Stimulated activated CD8-positive, alpha-beta memory T cell treated with anti-CD3 and anti-CD28 coated beads, Interleukin-15, amount 100 ng/mL, for 24 hours (primary cell): ENCODE data around the gene HAND1.
A peak's percentile ranks its signal among the peaks of the same experiment; 100 is the strongest.

Experiments used
- DNase-seq: peaks from one replicate; pipeline ENCODE4 v3.0.0-alpha.2; 2020; ENCODE audit warnings: low read depth

The HAND1 gene

GRCh38 chr5:154451957-154452356 lies 26.1 kb downstream of the HAND1 start:
- no peak for DNase-seq

GRCh38 chr5:154449786-154450185 lies 28.2 kb downstream of the HAND1 start:
- DNase-seq, result no peak

GRCh38 chr5:154447089-154447725 lies 30.8 kb downstream of the HAND1 start:
- DNase-seq, result no peak

- DNase-seq, result peak; percentile 7
Observed at GRCh38 chr5:154446195-154447088, 31.6 kb downstream of the HAND1 start.

GRCh38 chr5:154445422-154446194 lies 32.4 kb downstream of the HAND1 start, which contains the start of gene SAP30L:
Gene SAP30L, plus strand, starts transcription at chr5:154445997. Its CDS starts 608 bp downstream, at chr5:154446605.
- DNase-seq, result peak; percentile 83

- no peak for DNase-seq
Observed at GRCh38 chr5:154444556-154445421, 33.2 kb downstream of the HAND1 start.

- no peak for DNase-seq
Observed at GRCh38 chr5:154442801-154443200, 35.2 kb downstream of the HAND1 start.

GRCh38 chr5:154440540-154440939 lies 37.5 kb downstream of the HAND1 start:
- DNase-seq, result no peak

GRCh38 chr5:154437281-154437965 lies 40.6 kb downstream of the HAND1 start:
- DNase-seq, result no peak

- no peak for DNase-seq
Observed at GRCh38 chr5:154435226-154435625, 42.8 kb downstream of the HAND1 start.

- DNase-seq, result no peak
Observed at GRCh38 chr5:154430961-154431630, 46.9 kb downstream of the HAND1 start.

GRCh38 chr5:154430466-154430865 lies 47.6 kb downstream of the HAND1 start:
- no peak for DNase-seq

GRCh38 chr5:154429341-154429740 lies 48.7 kb downstream of the HAND1 start:
- no peak for DNase-seq

GRCh38 chr5:154428208-154428607 lies 49.8 kb downstream of the HAND1 start:
- DNase-seq, result no peak
